HG02571 (cell line): Measurements from ENCODE around the gene FOXC2.

Experiments
- ATAC-seq: cut with Tn5 transposase; IDR thresholded peaks from one replicate; pipeline ENCODE4 v1.9.1; 2021; ENCODE audit warnings: mild to moderate bottlenecking, moderate library complexity; ENCODE audit not compliant: unreplicated experiment

Gene FOXC2

DNA sequence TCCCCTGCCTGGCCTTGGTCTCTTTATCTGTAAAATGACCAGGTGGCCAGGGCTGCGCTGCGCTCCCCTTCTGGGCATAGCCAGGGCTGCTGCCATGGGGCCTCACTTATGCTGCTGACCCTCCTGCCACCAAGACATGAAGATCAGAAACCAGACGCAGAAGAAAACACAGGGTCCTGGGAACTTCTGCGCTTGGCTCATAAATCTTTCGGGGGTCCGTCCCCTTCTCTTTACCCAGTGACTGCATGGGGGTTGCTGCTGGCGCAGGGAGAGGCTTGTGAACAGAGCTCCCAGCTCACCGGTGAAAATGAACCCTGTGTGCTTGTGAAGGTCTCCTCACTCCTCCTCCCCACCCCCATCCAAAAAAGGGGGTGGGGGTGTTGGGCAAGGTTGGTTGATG, 6.0 kb downstream of the FOXC2 start:
- no peak for ATAC-seq

DNA sequence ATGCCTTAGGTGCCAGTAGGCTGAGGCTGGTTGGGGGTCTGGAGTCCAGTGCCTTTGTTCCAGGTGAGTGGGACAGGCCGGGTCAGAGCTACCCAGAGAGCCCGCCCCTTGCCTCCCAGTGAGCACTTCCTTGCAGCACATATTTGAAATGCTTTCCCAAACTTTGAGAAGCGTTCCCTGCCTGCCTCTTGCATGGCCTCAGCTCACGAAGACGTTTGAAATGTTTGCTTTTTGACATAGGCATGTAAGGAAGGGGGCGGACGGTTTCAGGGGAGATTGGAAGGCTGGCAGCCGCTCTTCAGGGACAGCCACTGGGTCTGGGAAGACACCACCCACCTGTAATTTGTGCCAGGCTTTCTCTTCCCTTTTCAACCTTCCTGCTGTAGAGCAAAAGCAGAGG, 6.6 kb downstream of the FOXC2 start:
- ATAC-seq, result no peak

GRCh38 chr16:86573646-86574508, 7.2 kb downstream of the FOXC2 start:
- no peak for ATAC-seq

DNA sequence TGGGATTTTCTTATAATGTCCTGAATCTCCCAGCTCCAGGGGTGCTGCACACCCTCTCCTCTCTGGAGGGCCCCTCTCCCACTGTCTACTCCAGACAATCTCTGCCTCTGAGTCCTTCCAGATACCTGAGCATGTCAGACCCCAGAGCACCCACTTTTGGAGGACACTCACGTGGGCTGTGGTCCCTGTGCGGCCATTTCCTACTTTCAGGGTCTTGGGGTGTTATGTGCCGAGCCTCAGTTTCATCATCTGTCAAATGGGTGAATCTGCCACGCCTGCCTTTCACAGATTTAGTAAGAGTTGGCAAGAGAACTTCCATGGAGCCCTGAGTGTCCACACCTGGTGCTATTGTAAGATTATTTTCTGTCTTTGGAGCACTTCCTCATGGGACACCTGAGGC, 8.0 kb downstream of the FOXC2 start:
- ATAC-seq, result no peak

GRCh38 chr16:86575095-86575685, 8.6 kb downstream of the FOXC2 start:
- ATAC-seq, result no peak

- ATAC-seq, result no peak
These were observed 9.3 kb downstream of the FOXC2 start for GRCh38 chr16:86575754-86576557.

- no peak for ATAC-seq
These were observed 10.1 kb downstream of the FOXC2 start for GRCh38 chr16:86576591-86577313.

DNA sequence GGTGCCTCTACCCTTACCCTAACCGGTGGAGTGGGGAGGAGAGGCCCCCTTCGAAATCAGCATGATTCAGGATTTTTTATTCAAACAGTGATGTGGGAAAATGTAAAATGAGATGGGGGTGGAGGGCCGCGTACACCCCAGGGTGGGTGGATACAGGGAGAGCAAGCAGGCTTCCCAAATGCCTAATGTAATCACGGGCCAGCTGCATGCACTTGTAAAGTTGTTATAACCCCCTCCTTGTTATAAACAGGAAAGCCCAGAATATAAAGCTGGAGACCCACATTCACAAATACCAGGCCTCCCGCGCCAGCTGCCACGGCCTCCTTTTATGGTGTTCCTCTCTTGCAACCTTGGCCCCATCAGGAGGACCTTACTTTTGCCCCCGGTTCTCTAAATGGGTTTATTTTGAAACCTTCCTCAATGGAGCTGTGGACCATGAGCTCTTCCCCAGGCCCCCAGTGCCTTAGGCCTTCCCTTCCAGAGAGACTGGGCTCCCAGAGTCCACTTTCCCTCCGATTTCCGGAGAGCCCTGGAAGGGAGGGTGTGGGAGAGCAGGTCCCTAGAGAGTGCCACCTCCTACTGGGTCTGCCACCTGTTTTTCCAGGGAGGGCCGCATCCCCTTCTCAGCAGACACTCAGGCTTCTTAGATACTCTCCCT, 10.8 kb downstream of the FOXC2 start:
- ATAC-seq, result no peak

DNA sequence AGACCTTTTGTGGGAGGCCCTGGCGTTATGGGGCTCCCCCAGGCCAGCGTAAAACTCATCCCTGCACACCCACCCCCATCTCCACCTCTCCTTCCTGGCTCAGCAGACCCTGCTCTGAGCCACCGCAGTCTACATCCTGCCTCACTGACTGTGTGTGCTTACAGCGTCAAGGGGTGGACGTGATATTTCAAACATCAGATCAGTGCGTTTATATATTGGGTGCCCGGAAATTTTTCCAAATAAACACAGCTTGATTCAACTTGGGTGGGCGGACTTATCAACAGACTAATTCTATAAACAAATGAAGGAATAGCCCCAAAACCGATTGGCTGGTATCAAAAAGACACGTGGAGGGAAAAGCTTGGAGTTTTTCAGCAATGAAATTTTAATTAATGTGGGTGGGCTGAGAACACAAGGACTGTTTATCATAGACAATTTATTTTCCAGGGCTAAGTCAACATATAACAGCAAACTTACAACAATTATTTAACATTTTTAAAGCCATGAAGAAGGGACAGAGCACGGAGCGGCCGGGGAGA, 11.5 kb downstream of the FOXC2 start, which contains the start of gene FOXL1:
Gene FOXL1, plus strand, starts transcription at position 489 of the 539 bp plus-strand sequence. CDS start 175 bp downstream, outside the sequence.
- no peak for ATAC-seq

- ATAC-seq, result no peak
These were observed 12.1 kb downstream of the FOXC2 start for GRCh38 chr16:86578611-86579267.

- no peak for ATAC-seq
These were observed 12.8 kb downstream of the FOXC2 start for GRCh38 chr16:86579268-86580062.

DNA sequence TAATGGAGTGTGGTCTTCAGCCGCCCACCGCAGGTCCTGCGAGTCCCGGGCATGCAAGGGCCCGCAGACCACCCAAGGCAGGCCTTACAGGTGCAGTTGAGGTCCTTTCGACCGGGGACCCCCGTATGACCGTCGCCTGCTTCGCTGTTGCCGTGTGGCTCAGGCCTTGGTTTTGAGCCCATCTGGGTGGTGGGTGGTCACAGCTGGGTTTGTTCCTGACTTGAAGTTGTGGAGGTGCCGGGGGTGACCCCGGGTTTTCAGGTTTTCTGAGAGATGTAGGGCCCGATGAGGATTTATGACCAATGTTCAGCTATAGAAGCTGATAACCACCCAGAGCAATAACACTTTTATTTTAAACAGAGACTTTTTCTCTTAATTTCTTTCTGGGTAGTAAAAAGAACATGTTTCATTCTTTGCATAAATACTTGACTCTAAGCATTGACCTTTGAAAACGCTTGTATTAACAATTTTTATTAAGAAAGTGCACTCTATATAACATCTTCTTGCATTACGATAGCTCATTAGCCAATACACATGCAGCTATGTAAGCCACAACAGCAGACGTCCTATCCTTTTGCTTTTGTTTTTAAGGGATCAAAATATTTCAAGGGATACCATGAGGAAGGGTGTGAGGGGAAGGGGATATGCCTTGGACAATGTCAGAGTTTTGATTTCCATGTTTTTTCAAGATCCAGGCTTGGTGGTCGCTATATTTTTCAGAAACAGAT, 13.6 kb downstream of the FOXC2 start:
- ATAC-seq, result no peak

DNA sequence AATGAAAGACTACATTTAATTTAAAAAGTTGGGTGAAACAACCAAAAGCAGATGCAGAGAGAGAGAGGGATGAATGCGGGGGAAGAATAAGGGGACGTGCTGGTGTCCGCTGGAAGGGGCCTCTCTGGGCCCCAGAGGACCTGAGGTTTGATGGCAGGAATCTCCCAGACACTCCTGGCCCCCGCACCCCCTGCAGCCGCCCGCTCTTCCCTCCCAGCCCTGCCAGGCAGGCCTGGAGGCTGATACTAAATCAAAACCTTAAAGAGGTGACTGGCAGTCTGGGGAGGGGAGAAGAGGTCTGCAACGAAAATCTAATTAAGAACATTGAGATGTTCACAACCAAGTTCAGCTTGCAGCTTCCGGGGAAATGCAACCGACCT, 14.2 kb downstream of the FOXC2 start:
- ATAC-seq, result no peak

DNA sequence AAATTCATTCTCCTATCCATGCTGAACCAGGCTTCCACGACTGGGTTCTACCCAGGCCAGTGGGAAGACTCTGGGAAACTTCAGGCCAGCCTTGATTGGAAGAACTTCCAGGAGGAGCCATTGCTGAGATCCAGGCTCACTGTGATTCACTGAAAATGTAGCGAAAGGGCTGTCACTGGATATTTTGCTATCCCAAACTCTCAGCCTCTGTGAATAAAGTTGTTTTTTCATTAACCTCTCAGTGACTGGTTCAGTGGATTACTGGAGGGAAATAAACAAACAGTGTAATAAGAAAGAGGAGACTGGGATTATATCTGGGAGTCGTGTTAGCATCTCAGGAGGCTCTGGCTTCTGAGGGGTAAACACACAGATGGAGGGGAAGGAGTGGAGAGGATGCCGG, 14.8 kb downstream of the FOXC2 start:
- no peak for ATAC-seq

DNA sequence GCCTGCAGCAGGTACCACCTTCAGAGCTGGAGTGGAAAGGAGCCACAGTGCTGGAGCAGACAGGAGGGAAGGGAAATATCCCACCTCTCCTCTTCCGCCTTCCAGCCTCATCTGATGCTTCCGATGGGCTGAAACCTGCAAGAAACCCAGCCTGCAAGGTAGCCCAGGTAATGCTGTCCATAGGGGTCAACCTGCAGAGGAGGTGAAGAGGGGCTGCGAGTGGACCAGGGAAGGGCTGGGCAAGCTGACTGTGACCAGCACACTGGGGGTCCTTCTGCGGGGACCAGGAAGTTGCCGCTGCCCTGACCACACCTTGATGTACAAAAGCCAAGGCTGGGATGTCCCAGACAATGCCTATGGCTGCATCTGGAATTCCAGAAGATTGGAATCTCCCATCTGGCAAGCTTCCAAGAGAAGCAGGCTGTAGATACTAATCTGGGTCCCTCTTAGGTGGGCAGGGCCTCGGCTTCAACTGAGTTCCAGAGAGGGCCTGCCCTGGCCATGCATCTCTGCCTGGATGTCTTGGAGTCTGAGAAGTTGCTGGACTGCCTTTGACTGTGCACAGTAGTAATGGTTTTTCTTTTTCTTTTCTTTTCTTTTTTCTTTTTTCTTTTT, 17.5 kb downstream of the FOXC2 start:
- no peak for ATAC-seq

GRCh38 chr16:86584726-86585721, 18.4 kb downstream of the FOXC2 start:
- no peak for ATAC-seq
